ENCODE results near the gene ATP11B.

Gene ATP11B

GRCh38 chr3:182959474-182960350 is 166.4 kb downstream of the ATP11B start:
- DNase-seq = no peak

DNA sequence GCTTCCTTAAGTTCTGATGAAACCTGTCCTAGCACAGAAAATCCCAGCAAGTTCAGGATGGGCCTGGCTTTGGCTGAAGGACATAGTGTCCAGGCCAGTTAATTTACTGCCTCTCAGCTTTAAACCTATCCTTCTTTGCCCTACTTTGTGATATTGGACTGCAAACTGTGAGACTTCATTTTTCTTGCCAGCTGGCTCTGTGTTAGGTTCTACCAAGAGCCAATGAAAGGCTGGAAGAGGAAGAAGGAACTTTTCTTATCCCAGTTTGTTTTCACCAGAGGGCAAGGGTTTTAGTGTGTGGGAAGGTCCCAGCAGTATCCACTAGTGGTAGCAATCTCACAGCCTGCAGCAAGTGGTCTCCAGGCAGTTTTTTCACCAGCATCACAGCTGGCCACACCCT is 168.9 kb downstream of the ATP11B start:
- no peak for DNase-seq

DNA sequence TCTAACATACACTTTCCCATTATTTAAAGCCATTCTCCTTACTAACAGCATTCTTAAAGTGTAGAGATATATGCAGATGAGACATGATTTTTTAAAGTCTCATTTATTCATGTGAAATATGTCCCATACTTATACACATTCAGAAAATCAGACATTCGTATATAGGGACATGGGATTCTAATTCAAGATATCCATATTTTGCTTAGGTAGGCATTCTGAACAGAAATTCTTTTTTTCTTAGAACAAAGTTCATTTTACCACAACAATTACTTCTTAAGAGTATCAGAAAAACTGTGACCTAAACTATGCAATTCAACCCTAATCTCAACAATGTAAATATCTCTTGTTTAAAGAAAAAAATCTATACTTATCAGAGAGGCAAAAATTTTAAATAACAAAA is 170.9 kb downstream of the ATP11B start:
- no peak for DNase-seq

GRCh38 chr3:182965861-182966366 is 172.6 kb downstream of the ATP11B start:
- DNase-seq = no peak

DNA sequence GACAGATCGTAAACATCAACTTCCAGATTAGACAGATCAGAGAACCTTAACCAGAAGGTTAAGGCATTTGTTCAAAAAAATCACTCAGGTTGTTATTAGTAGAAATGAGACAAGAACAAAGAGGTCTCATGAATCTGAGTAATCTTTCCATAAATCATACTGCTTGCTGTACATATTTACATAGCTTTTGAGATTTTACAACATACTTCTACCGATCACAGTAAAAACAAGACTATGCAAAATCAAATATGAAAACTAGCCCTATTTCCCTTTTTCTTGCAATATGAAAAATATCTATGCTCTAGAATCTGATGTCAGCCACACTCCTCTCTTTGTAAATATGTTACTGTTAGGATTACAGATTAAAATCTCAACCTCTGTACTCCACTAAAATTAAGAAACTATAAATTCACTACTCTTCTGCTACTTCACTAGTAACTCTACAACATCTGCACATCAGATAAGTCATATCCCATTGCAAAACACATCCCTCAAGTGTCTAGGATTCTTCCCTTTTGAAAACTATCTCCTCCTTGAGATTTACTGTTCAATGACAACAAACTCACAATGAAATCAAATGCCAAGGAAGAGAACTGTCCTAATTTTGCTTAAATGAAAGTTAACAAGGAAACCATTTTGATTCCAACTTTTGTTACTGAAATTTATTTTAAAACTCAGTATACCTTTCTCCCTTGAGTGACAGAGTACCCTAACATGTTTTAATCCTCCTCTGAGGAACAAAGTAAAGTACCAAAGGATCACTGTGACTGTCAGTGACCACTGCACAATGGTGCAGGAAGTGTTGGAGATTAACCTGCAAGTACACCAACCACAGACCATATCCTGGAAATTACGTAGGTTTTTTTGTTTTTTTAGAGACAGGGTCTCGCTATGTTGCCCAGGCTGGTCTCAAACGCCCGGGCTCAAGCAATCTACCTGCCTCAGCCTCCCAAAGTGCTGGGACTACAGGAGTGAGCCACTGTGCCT is 174.2 kb downstream of the ATP11B start:
- DNase-seq = no peak

GRCh38 chr3:182969277-182969676 is 176.0 kb downstream of the ATP11B start:
- no peak for DNase-seq

- no peak for DNase-seq
Observed at GRCh38 chr3:182969853-182970252, 176.5 kb downstream of the ATP11B start.

GRCh38 chr3:182970811-182971418 is 177.6 kb downstream of the ATP11B start:
- DNase-seq = no peak

Measured in stimulated activated CD4-positive, alpha-beta T cell treated with anti-CD3 and anti-CD28 coated beads, Interleukin-4, amount 100 ng/mL, for 24 hours (primary cell).